Fibroblast of upper back skin (primary cell): Measurements from ENCODE around the gene GZMB.
"Not testable (repeated sequence)": the region's sequence is repeated elsewhere in the genome, so short reads cannot be mapped to it uniquely, and the experiment has no call there.

Experiments used
- DNase-seq: peaks from one replicate; pipeline ENCODE4 v3.0.0-alpha.2; 2013

GZMB gene, protein sequence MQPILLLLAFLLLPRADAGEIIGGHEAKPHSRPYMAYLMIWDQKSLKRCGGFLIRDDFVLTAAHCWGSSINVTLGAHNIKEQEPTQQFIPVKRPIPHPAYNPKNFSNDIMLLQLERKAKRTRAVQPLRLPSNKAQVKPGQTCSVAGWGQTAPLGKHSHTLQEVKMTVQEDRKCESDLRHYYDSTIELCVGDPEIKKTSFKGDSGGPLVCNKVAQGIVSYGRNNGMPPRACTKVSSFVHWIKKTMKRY

DNA sequence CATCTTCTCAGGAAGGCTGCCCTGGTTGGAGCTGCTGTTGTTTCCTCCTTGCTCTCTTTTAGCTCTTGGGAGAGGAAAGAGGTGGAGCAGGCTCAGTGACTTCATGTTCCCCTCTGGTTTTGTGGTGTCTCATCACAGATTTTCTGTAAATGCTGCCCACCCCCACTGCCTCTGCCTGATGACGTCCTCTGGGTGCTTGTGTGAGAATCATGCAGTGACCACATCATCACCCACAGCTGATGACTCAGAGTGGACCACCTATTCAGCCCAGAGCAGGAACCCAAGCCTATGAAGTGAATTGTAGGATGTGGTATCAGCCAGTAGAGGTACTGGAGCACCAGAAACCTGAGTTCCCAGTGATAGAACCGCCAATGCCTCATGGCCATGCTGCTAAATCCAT, at the start of gene GZMB:
Gene GZMB, minus strand, starts transcription at position 33 of the 400 bp plus-strand sequence. Its CDS starts 30 bp downstream, at position 3.
- DNase-seq: no peak

- no peak for DNase-seq
Observed at GRCh38 chr14:24681056-24681455, 47.1 kb upstream of the GZMB start.

GRCh38 chr14:24680516-24680915, 46.5 kb upstream of the GZMB start:
- DNase-seq: no peak

DNA sequence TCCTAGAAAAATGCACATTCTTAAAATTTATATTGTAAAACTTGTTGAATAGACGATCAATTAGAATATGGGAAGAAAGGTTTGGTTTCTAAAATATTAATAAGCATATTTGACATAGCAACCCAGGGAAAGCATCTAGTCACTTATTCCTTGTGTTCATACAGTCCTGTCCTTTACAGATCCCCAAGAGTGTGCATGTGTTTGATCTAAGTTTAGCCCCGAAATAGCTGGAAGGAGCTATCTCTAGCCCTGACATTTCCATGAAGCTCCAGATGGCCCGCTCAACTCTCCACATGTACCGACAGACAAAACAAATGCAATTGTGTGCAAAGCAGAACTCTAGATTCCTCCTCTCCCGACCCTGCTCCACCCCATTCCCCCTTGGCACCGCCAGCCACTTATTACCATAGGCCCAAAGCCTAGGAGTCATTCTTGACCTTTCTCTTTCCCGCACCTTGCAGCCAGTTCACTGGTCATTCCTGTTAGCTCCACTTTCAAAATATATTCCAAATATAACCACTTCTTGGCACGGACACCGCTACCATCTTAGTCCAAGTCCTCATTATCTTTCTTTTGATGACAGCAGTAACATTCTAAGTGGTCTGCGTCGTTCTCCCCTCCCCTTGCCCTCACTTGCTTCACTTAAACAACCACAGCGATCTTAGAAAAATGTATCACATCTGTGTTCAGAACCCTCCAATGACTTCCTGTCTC, 45.4 kb upstream of the GZMB start:
- DNase-seq: no peak

GRCh38 chr14:24678801-24679247, 44.8 kb upstream of the GZMB start:
- peak; percentile 86 for DNase-seq

DNA sequence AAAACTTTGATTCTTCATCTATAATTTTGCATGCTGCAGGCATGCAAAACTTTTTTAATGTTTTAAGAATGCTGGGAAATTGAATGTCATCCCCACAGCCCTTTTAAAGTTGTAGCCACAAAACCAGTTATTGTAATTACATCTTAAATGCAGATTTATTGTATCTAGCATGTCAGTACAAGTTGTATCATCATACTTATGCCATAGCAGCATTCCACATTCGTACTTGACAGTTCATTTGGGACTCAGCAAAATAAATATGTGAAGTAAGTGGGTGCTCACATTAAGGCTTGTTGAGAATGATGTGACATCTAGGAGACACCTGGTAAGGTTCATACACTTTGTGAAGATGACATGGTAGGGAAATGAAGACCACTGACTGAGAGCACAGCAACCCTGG, 44.0 kb upstream of the GZMB start:
- no peak for DNase-seq

DNA sequence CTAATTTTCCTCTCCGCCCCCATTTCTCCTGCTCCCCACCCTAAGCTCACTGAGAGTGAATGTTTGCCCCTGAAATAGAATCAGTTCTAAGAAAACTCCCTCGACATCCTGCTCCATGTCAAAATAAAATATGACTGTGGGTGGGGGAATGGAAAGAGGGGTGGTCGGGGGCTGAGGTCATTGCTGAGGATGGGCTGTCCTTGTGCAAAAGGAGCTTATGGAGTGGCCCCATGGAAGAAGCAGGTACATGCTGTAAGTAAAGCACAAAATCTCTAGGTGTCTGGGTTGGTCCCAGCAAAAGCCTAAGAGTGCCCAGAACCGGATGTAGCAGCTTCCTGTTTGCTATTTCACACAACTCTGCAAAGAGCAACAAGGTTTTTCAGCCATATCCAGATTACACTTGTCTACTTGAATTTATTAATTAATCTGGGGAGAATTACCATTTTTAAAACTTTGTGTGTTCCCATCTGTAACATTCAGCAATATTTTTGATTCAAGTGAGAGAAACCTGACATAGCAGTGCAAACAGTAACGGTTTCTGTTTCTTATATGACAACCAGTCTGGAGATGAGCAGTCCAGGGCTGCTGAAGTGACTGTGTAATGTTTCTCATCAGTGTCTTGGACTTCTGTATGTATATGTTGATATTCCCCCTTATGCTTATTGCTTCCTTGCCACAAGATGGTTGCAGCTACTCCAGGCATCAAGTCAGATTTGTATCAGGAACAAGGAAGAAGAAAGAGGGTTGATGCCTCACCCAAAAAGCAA, 40.4 kb upstream of the GZMB start:
- DNase-seq: no peak

- DNase-seq: no peak
Observed at GRCh38 chr14:24673534-24674203, 39.7 kb upstream of the GZMB start.

DNA sequence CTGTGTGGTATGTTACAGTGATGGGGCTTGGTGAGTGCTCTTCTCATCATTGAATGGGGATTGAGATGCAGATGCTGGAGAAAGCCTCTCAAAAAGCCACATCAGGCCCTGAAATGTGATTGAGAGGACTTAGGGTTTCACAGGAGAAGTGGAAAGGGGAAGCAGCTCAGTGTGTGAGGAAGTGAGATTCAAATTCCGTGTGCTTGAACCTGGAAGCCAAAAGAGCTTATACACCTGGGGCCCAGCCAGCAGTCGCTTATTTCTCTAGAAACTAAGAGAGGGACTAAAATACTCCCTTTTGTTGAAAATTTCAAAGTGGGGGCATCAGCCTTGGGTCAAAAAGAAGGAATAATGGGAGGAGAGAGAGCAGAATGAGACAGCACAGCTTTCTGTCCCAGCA, 39.1 kb upstream of the GZMB start:
- no peak for DNase-seq

GRCh38 chr14:24670594-24670993, 36.6 kb upstream of the GZMB start:
- no peak for DNase-seq

DNA sequence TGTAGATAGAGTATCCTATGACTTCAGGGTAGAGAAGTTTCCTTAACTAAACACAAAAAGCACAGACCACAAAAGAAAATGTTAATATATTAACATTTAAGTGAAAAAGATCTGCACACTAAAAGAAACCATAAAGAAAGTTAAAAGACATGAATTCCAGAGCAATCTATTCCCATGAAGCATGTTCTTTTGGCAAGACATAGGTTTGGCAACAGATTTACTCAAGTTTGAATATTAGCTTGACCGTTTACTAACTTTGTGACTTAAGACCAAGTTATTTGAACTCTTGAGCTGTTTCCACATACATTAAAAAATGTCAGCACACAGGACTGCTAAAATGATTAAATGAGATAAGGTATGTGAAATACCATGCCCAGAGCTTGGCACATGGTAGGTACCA, 35.7 kb upstream of the GZMB start:
- DNase-seq: no peak

DNA sequence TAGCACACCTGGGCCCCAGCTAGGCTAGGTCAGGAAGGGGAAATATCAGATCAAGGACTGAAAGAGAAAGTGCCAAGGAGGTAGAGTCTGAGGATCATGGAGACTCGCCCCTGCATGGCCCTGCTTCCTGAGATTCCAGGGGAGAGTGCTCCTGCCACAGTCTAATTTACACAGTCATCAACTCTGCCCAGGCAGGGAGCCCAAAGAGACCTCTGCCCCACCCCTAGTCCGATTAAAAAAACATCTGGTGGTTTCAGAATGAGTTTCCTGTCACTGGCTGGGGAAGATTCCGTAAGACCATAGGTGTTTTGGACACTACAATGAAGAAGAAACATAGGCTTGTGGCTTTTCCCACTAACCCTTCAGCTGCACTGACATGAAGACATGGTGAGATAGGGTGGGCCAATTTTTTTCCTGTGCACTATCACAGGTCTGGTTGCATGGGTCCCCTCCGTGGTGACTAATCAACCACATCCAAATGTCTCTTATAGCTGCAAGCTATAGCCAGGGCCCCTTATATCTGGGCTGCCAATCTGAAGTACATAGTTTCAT, 31.5 kb upstream of the GZMB start:
- no peak for DNase-seq

DNA sequence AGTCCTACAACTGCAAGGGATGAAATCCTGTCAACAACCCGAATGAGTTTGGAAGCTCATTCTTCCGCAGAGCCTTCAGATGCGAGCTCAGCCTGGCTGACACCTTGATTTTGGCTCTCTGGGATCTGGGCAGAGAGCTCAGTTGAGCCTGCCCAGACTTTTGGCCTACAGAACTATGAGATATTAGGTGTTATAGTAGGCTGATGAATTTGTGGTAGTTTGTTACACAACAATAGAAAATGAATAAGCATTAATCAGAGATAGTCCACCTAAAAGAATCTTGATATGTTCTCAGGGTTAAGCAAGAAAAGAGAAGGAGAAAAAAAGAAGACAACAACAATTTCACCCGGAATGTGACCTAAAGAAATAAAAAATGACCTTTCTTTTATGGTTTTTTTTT, 30.4 kb upstream of the GZMB start:
- no peak for DNase-seq

DNA sequence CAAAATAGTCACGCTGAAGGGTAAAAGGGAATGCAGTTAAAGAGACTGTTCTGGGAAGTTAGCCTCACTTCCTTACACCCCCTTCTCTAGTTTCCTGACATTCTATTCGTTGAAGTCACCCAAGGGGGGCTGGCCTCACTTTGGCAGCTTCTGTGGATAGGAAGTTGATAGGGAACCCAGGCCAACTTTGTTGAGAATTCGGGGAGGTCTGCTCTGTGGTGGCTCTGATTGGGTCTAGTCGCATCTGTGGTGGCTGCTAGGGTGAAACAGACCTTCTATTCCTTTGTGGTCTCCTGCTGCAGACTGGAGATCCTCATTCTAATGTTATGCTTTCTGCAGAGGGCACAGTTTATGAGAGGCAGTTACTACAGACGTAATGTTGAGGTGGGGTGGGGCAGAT, 28.8 kb upstream of the GZMB start:
- no peak for DNase-seq

DNA sequence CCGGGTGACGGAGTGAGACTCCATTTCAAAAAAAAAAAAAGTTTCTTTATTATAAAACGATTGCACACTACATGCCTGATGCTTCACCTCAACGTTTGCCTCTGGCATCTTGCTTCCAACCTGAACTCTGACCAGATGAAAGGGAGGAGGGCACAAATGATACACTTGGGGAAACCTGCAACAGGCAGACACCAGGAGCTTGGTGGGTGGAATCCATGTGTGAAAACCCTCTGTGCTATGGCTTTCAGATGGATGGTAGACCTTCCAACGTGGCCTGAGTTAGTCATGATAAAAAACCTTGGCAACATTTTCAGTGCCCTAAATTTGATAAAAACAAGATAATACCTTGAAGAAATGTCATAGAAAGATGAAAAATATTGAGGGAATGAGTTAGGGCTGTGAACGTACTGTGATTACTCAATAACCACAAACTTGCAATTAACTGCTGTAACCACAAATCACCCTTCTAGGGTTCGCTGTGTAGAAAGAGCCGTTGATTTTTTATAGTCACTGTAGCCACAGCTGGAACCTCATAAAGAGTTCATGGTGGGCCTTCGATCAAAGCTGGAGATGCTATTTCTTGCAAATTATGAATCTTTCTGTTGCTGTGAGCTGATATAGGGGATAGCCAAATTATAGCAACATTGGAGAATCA, 26.1 kb upstream of the GZMB start:
- DNase-seq: no peak

DNA sequence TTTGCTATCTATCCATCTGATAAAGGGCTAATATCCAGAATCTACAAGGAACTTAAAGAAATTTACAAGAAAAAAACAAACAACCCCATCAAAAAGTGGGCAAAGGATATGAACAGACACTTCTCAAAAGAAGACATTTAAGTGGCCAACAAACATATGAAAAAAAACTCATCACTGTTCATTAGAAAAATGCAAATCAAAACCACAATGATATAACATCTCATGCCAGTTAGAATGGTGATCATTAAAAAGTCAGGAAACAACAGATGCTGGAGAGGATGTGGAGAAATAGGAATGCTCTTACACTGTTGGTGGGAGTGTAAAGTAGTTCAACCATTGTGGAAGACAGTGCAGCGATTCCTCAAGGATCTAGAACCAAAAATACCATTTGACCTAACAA, 14.4 kb upstream of the GZMB start:
- DNase-seq: not testable (repeated sequence)

GRCh38 chr14:24639905-24640304, 5.9 kb upstream of the GZMB start:
- no peak for DNase-seq

DNA sequence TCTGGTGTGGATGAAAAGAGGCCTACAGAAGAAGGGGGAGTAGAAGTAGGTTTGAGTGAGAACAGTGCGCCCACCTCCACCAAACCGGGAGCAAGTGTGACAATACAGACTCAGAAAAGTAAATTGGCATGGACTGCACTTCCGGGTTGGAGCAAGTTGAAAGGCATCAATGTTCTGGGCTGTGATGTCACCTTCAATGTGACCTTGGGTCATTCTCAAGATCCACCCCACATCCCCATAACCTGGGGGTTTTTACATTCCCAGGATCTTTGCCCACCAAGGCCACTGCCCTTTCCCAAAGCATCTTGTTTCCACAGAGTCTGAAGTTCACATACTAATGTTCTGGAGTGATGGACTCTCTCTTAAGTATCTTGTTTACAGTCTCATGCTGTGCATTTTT, 5.3 kb upstream of the GZMB start:
- no peak for DNase-seq

GRCh38 chr14:24633353-24633752, 637 bp downstream of the GZMB start:
- no peak for DNase-seq

GRCh38 chr14:24632761-24633160, 1.2 kb downstream of the GZMB start:
- DNase-seq: no peak

DNA sequence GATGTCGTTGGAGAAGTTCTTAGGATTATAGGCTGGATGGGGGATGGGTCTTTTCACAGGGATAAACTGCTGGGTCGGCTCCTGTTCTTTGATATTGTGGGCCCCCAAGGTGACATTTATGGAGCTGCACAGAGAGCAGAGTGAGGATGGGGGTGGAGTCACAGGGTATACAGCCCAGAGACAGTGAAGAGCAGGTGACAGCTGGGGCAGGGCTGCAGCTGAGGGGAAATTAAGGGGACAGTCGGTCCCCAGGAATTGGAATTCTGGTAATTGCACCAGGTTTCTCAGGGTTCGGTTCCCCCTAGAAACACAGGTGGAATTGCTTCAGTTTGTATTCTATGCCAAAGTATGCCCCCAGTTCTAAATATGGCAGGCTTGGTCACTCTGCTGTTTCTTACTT, 1.7 kb downstream of the GZMB start:
- no peak for DNase-seq

DNA sequence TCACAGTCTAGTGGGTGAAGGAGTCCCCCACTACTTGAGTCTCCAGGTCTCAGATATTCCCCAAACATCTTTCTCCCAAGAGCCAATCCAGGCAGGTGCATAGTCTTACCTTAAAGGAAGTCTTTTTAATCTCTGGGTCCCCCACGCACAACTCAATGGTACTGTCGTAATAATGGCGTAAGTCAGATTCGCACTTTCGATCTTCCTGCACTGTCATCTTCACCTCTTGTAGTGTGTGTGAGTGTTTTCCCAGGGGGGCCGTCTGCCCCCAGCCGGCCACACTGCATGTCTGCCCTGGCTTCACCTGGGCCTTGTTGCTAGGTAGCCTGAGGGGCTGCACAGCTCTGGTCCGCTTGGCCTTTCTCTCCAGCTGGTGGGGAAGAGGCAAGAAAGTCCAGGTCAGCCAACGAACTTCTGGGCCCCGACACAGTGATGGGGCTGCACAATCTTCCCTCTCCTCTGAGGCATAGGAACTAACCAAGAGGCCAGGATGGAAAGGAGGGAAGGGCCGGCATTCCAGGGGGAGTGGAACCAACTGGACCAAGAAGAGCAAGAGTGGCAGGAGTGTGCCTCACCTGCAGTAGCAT, 2.1 kb downstream of the GZMB start:
- DNase-seq: no peak
